K562 (cell line): ENCODE measurements around the gene TTC32. TPM values are rescaled to one million over a fixed set of nuclear protein-coding genes. Genes with fewer than 3 reads are reported as not detected.
A peak's percentile ranks its signal among the peaks of the same experiment; 100 is the strongest.

Experiments used
- ATAC-seq: fragments of 200-7000 bp; cut with Tn5 transposase; 3 replicates; pipeline ENCODE4 v1.9.1; 2020; ENCODE audit warnings: moderate library complexity
- BruUV-seq: library from RNA; stranded (reverse); fragments of 400-500 nt; replicated peaks from 2 replicates; lab custom pipeline; 2021; lab: Mats Ljungman, UMichigan
- CTCF ChIA-PET: fragments of 300-600 bp; formaldehyde crosslinking; extraction: SDS; loops from one replicate; lab custom pipeline; 2021; ENCODE audit warnings: low intra/inter-chr PET ratio; lab: Yijun Ruan, JAX
- POLR2A ChIA-PET: fragments of 300-600, 350-650 bp; sonication (Branson Sonifier 250); formaldehyde crosslinking; extraction: SDS; loops from one replicate; lab custom pipeline; 2021; ENCODE audit warnings: antibody characterized with exemption, inconsistent platforms; lab: Yijun Ruan, JAX
- DNase-seq, 4 experiments: peaks; one replicate each; pipeline versions ENCODE4 v3.0.0 to v3.0.0-alpha.2; 2011 to 2018; ENCODE audit warnings: low spot score in 3 of 4, mixed read lengths in 3 of 4; ENCODE audit errors: extremely low read depth in 1 of 4
- FAIRE-seq: peaks from 2 replicates; lab custom pipeline; 2011; peaks lifted over from hg19 to GRCh38; lab: Jason Lieb, UNC
- H2AFZ ChIP-seq: 2 replicates; pipeline ENCODE4 v1.6.0; 2011; ENCODE audit warnings: low read depth, low read length, control low read depth, inconsistent platforms
- H3K27ac ChIP-seq: fragments of 200-600 bp; 3 replicates; pipeline ENCODE4 v1.8.0; 2011; ENCODE audit warnings: low read depth, mild to moderate bottlenecking, control low read depth, inconsistent platforms, low read length, moderate library complexity, mixed read lengths; ENCODE audit errors: extremely low read depth
- H3K27me3 ChIP-seq, 2 experiments: fragments of 300-600 bp in 1 of 2; 2 replicates in 1 of 2; 3 replicates in 1 of 2; pipeline versions ENCODE4 v1.6.0 to v1.8.0; 2011; ENCODE audit warnings: inconsistent platforms in 2 of 2, low read length in 2 of 2, mild to moderate bottlenecking in 1 of 2, mixed read lengths in 1 of 2, moderate library complexity in 1 of 2; ENCODE audit not compliant: control insufficient read depth in 2 of 2, insufficient read depth in 2 of 2
- H3K36me3 ChIP-seq: fragments of 300-600 bp; 3 replicates; pipeline ENCODE4 v1.8.0; 2011; ENCODE audit warnings: mild to moderate bottlenecking, low read length, inconsistent platforms; ENCODE audit not compliant: control insufficient read depth, insufficient read depth
- H3K4me1 ChIP-seq, 2 experiments: fragments of 200-600 bp in 1 of 2; replicated peaks in 1 of 2; 2 replicates in 1 of 2; 3 replicates in 1 of 2; pipeline versions ENCODE4 v1.5.1 to v1.8.0; 2011; ENCODE audit warnings: inconsistent platforms in 2 of 2, low read length in 2 of 2, mild to moderate bottlenecking in 1 of 2, mixed read lengths in 1 of 2, moderate library complexity in 1 of 2; ENCODE audit not compliant: control insufficient read depth in 2 of 2, insufficient read depth in 2 of 2
- H3K4me2 ChIP-seq: 2 replicates; pipeline ENCODE4 v1.6.1; 2011; ENCODE audit warnings: low read length, control low read depth, inconsistent platforms, mixed read lengths; ENCODE audit not compliant: insufficient read depth
- H3K4me3 ChIP-seq: fragments of 200-600 bp; sonication (generic), shearing (Covaris generic); 2 replicates; pipeline ENCODE4 v1.5.1; 2016; ENCODE audit warnings: control low read depth, inconsistent platforms
- H3K79me2 ChIP-seq: fragments of 200-600 bp; 3 replicates; pipeline ENCODE4 v1.8.0; 2011; ENCODE audit warnings: low read length, inconsistent platforms; ENCODE audit not compliant: control insufficient read depth, insufficient read depth
- H3K9ac ChIP-seq, 2 experiments: 2 replicates each; pipeline versions ENCODE4 v1.6.0 to v1.6.1; 2011; ENCODE audit warnings: low read depth in 2 of 2, low read length in 2 of 2, control low read depth in 1 of 2, inconsistent platforms in 1 of 2, mild to moderate bottlenecking in 1 of 2, mixed read lengths in 1 of 2; ENCODE audit not compliant: insufficient read depth in 1 of 2
- H3K9me1 ChIP-seq: one replicate; pipeline ENCODE4 v1.6.0; 2011; ENCODE audit warnings: inconsistent platforms, mild to moderate bottlenecking, low read length, moderate library complexity; ENCODE audit not compliant: control insufficient read depth, insufficient read depth
- H3K9me3 ChIP-seq: replicated peaks from 2 replicates; pipeline ENCODE4 v1.5.1; 2011; ENCODE audit warnings: low read depth, low read length, inconsistent platforms; ENCODE audit not compliant: control insufficient read depth, insufficient read depth
- H4K20me1 ChIP-seq: replicated peaks from 2 replicates; pipeline ENCODE4 v1.6.1; 2011; ENCODE audit warnings: low read length, inconsistent platforms, mixed read lengths; ENCODE audit not compliant: control insufficient read depth, insufficient read depth
- ELF2 ChIP-seq: fragments of 250-450 bp; sonication (Bioruptor Pico); IDR thresholded peaks from 2 replicates; pipeline ENCODE4 v1.5.0; 2021; ENCODE audit warnings: mild to moderate bottlenecking
- HMGXB4 ChIP-seq: sonication (generic); formaldehyde crosslinking; IDR thresholded peaks from 2 replicates; pipeline ENCODE4 v1.8.1; 2023; ENCODE audit warnings: mild to moderate bottlenecking, missing genetic modification reagents
- MAFK ChIP-seq: IDR thresholded peaks from 2 replicates; pipeline ENCODE4 v1.6.1; 2011; ENCODE audit warnings: low read length, improper control_type of control experiment
- NONO ChIP-seq, 2 experiments: fragments of 200-400 bp in 1 of 2; fragments of 450-650 bp in 1 of 2; formaldehyde crosslinking in 1 of 2; IDR thresholded peaks; 2 replicates each; pipeline ENCODE4 v1.6.1; 2017; ENCODE audit warnings: low read depth in 2 of 2, mild to moderate bottlenecking in 2 of 2, moderate library complexity in 2 of 2, low read length in 1 of 2
- SPI1 ChIP-seq: IDR thresholded peaks from 2 replicates; pipeline ENCODE4 v1.6.1; 2011; ENCODE audit warnings: low read depth, low read length, control low read depth, borderline replicate concordance
- TEAD4 ChIP-seq, 2 experiments: sonication (generic) in 1 of 2; formaldehyde crosslinking in 1 of 2; IDR thresholded peaks; 2 replicates each; pipeline versions ENCODE4 v1.6.1 to v1.8.0; 2012 to 2022; ENCODE audit warnings: borderline replicate concordance in 1 of 2, inconsistent platforms in 1 of 2, low read length in 1 of 2, mild to moderate bottlenecking in 1 of 2, missing genetic modification reagents in 1 of 2
- ZNF146 ChIP-seq: IDR thresholded peaks from one replicate; pipeline ENCODE4 v1.6.1; 2018; ENCODE audit warnings: missing compliant biosample characterization; ENCODE audit not compliant: unreplicated experiment
- ZNF274 ChIP-seq: IDR thresholded peaks from 2 replicates; pipeline ENCODE4 v1.6.1; 2011; ENCODE audit warnings: low read depth, mild to moderate bottlenecking, low read length, moderate library complexity, borderline replicate concordance
- ZNF780A ChIP-seq: fragments of 250-450 bp; sonication (Bioruptor Pico); IDR thresholded peaks from 2 replicates; pipeline ENCODE4 v1.5.0; 2021; ENCODE audit warnings: mild to moderate bottlenecking
- WGBS: fragments of 100-300 bp; shearing (Covaris generic); methylation state at CpG from one replicate; pipeline ENCODE4 v1.1.6; 2016; ENCODE audit warnings: low coverage, mixed read lengths; ENCODE audit not compliant: insufficient coverage; ENCODE audit errors: missing lambda C conversion rate; 5-methylcytosine and 5-hydroxymethylcytosine counted together
- in situ Hi-C: fragments of 300-500 bp; cut with MboI; formaldehyde crosslinking; loops from 4 replicates; pipeline ENCODE4 v1.15.0; 2018; ENCODE audit warnings: inconsistent platforms, mixed read lengths
- intact Hi-C: fragments of 100-400 bp; cut with micrococcal nuclease; formaldehyde crosslinking; loops from 2 replicates; pipeline ENCODE4 v1.14.2; 2022
- polyA plus RNA-seq, 8 experiments: library from polyadenylated mRNA; depleted of rRNA in 4 of 8; stranded (reverse) in 5 of 8; unstranded in 3 of 8; fragments of >200 nt; fragmentation: Nextera tagmentation in 2 of 8; fragmentation: Illumina TruSeq in 1 of 8; extraction: Ambion mirVana in 2 of 8; extraction: Trizol in 1 of 8; gene quantifications; 2 replicates each; pipeline versions ENCODE4 v1.2.1 to v1.2.3, GENCODE V29; 2011 to 2014; ENCODE audit warnings: inconsistent platforms in 1 of 8, missing spikeins in 1 of 8
- total RNA-seq, 7 experiments: library from RNA; depleted of rRNA in 6 of 7; stranded (reverse); fragments of >200 nt in 6 of 7; fragmentation: Illumina TruSeq in 2 of 7; extraction: Trizol in 2 of 7; gene quantifications; 2 replicates each; pipeline versions ENCODE4 v1.2.1 to v1.2.3, GENCODE V29; 2011 to 2021; ENCODE audit warnings: low replicate concordance in 1 of 7
- TF ChIP-seq, protein P1 (sequence below): fragments of 150-350 bp; IDR thresholded peaks from 2 replicates; pipeline ENCODE4 v1.6.1; 2014; ENCODE audit warnings: low read depth, mild to moderate bottlenecking, low read length, borderline replicate concordance

The TTC32 gene
- total and polyA plus RNA-seq, 9 of the 15 experiments (the other 6 are each of a cell fraction or from before 2014, with no cell fraction given) = 27.6 to 71.4 (median 52.6) TPM

DNA sequence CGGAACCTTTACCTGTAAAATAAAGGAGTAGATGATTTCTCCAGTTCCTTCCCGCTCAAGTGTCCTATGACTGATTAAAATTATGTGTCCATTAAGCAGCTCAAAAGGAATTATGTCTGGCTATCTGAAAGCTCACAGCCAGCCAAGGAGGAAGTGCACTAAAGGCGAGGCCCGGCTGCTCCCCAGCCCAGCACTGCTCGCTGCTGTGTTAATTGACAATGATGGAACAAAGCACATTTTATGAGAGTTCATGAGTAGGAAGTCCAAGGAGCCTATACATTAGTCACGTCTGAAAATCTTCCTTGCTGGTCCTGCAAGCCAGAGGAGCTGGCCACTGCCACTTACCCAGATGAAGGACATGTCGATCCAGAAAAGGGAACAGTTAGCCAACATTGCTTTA is 14.3 kb downstream of the TTC32 start:
- H3K4me1 ChIP-seq = peaks cover 2 to 4% of the 10 kb centered on the region in 2 experiments; a peak in 3 of 5 replicates
- H3K27me3 ChIP-seq = no peaks in the 10 kb centered on the region
- no peak overlapping the region for H3K4me2 ChIP-seq
- intact Hi-C loops (loop anchor here (10.0 kb wide), 1 partner anchor 1333 kb away; no protein-coding TSS in a partner anchor), in situ Hi-C loops (no loop called here)
- FAIRE-seq (no peak), DNase-seq (no peak), ATAC-seq (no peak)
- H3K36me3 ChIP-seq = no peaks in the 10 kb centered on the region
- peaks cover 5% of the 10 kb centered on the region; the same call in 2 of the 3 replicates for H3K79me2 ChIP-seq
- POLR2A ChIA-PET = interaction anchor here (1.0 to 1.9 kb wide), 2 partner anchors 11 to 15 kb away, joined by 3 to 9 read pairs; no protein-coding TSS in a partner anchor
- BruUV-seq = no TSS peak
- TF ChIP-seq SPI1 (peak; percentile 61; the same call in 1 of the 2 replicates), ZNF274 (no peak)
- no peak overlapping the region for H3K27ac ChIP-seq
- CTCF ChIA-PET = no interaction called here
- no peak overlapping the region for H3K4me3 ChIP-seq
- no peaks in the 10 kb centered on the region for H3K9me3 ChIP-seq
- H2AFZ ChIP-seq = no peak overlapping the region
- H3K9ac ChIP-seq = no peak overlapping the region
- no peaks in the 10 kb centered on the region for H3K9me1 ChIP-seq
- 61% methylated on average over 7 of the region's 7 CpGs for WGBS
- no peaks in the 10 kb centered on the region for H4K20me1 ChIP-seq

GRCh38 chr2:19886261-19886660 is 15.5 kb downstream of the TTC32 start:
- Histone ChIP-seq H3K4me3 (no peak overlapping the region), H3K9me1 (no peaks in the 10 kb centered on the region), H2AFZ (no peak overlapping the region), H4K20me1 (no peaks in the 10 kb centered on the region), H3K79me2 (no peaks in the 10 kb centered on the region), H3K4me2 (no peak overlapping the region), H3K36me3 (no peaks in the 10 kb centered on the region), H3K27ac (no peak overlapping the region), H3K9me3 (no peaks in the 10 kb centered on the region), H3K9ac (no peak overlapping the region), H3K27me3 (no peaks in the 10 kb centered on the region), H3K4me1 (peaks cover 2 to 4% of the 10 kb centered on the region in 2 experiments; a peak in 3 of 5 replicates)
- ATAC-seq (no peak), FAIRE-seq (no peak), DNase-seq (no peak)
- intact Hi-C loops = loop anchor here (10.0 kb wide), 1 partner anchor 1331 kb away; no protein-coding TSS in a partner anchor
- no TSS peak for BruUV-seq
- WGBS = 77% methylated on average over 11 of the region's 11 CpGs
- POLR2A ChIA-PET = interaction anchor here (0.9 kb wide), 1 partner anchor 15 kb away, joined by 6 read pairs; the partner anchor contains the start of gene TTC32
- in situ Hi-C loops = no loop called here
- CTCF ChIA-PET = no interaction called here
- no peak for TF ChIP-seq MAFK
- TF ChIP-seq NONO (IDR thresholded peaks at IDR 0.05; ENCODE audit: low read depth in 2 of 2, low read length in 1 of 2) = no peak
- TF ChIP-seq ZNF146 = no peak
- TF ChIP-seq, protein P1, sequence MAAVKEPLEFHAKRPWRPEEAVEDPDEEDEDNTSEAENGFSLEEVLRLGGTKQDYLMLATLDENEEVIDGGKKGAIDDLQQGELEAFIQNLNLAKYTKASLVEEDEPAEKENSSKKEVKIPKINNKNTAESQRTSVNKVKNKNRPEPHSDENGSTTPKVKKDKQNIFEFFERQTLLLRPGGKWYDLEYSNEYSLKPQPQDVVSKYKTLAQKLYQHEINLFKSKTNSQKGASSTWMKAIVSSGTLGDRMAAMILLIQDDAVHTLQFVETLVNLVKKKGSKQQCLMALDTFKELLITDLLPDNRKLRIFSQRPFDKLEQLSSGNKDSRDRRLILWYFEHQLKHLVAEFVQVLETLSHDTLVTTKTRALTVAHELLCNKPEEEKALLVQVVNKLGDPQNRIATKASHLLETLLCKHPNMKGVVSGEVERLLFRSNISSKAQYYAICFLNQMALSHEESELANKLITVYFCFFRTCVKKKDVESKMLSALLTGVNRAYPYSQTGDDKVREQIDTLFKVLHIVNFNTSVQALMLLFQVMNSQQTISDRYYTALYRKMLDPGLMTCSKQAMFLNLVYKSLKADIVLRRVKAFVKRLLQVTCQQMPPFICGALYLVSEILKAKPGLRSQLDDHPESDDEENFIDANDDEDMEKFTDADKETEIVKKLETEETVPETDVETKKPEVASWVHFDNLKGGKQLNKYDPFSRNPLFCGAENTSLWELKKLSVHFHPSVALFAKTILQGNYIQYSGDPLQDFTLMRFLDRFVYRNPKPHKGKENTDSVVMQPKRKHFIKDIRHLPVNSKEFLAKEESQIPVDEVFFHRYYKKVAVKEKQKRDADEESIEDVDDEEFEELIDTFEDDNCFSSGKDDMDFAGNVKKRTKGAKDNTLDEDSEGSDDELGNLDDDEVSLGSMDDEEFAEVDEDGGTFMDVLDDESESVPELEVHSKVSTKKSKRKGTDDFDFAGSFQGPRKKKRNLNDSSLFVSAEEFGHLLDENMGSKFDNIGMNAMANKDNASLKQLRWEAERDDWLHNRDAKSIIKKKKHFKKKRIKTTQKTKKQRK = no peak
- TF ChIP-seq TEAD4 (IDR thresholded peaks at IDR 0.05; ENCODE audit: low read length) = no peak
- TF ChIP-seq TEAD4 (CRISPR knock-in tag; IDR thresholded peaks at IDR 0.05; ENCODE audit: borderline replicate concordance) = no peak
- TF ChIP-seq ELF2 (CRISPR knock-in tag) = no peak
- no peak for TF ChIP-seq ZNF780A (CRISPR knock-in tag)
- no peak for TF ChIP-seq HMGXB4 (CRISPR knock-in tag)
